ENCODE results near the gene ING5. TPM values are rescaled to one million over a fixed set of nuclear protein-coding genes. Genes with fewer than 3 reads are reported as not detected.

ING5 gene
- total RNA-seq, 2 experiments from 2014 or later: 37.7 to 41.3 TPM

DNA sequence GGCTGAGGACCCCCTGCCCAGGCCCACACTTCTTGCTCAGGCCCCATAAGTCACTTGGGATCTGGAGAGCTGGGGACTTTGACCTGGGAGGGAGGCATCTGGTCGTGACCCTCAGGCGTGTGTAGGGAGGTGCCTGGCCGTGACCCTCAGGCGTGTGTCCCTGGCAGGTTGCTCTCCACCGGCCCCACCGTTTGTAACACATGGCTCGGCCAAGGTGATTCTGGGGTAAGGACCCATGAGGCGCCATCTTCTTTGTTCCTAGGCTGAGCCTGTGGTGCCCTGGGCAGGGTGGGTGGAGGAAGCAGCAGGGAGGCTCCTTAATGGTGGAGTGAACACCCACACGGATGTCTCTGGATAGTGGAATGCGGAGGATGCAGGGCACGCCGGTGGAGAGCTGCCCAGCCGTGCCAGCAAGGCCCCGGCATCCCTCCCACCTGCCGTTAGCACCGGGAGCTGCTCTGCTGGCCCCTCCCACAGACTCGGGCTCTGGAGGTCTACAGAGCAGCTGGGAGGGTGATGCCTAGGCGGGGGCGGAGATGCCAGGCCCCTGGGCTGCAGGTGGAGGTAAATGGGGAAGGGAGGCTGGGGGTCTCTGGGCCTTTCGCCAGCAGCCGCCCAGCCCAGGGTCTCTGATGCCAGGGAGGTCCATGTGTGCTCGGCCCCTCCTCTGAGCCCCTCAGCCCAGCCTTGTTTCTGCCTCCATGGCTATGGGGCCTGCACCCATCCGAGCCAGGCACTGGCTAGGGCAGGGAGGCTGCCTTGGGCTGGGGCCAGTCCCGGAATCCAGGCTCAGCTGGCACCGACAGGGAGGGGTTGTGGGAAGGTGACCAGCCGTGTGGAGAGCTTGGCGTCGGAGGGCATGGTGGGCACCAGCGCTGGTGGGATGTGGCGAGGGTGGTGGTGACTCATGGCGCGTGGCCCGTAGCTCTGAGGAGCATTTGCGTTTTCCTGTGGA lies 73.7 kb downstream of the ING5 start:
- H3K4me1 Mint-ChIP-seq (ENCODE audit: low read depth): peaks cover 12% of the 10 kb centered on the region
- ATAC-seq: no peak
- H3K36me3 Mint-ChIP-seq (ENCODE audit: low read depth): no peaks in the 10 kb centered on the region
- H3K9me3 Mint-ChIP-seq: no peaks in the 10 kb centered on the region
- no peak for DNase-seq
- TF ChIP-seq, protein P1, sequence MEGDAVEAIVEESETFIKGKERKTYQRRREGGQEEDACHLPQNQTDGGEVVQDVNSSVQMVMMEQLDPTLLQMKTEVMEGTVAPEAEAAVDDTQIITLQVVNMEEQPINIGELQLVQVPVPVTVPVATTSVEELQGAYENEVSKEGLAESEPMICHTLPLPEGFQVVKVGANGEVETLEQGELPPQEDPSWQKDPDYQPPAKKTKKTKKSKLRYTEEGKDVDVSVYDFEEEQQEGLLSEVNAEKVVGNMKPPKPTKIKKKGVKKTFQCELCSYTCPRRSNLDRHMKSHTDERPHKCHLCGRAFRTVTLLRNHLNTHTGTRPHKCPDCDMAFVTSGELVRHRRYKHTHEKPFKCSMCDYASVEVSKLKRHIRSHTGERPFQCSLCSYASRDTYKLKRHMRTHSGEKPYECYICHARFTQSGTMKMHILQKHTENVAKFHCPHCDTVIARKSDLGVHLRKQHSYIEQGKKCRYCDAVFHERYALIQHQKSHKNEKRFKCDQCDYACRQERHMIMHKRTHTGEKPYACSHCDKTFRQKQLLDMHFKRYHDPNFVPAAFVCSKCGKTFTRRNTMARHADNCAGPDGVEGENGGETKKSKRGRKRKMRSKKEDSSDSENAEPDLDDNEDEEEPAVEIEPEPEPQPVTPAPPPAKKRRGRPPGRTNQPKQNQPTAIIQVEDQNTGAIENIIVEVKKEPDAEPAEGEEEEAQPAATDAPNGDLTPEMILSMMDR (IDR thresholded peaks at IDR 0.05): no peak
- no peak overlapping the region for H3K4me3 Mint-ChIP-seq
- POLR2A ChIA-PET: interaction anchor here (1.3 to 1.4 kb wide), 3 partner anchors 11 to 21 kb away, joined by 3 read pairs; no protein-coding TSS in a partner anchor
- CTCF ChIA-PET: interaction anchor here (1.4 kb wide), 1 partner anchor 103 kb away, joined by 3 read pairs; no protein-coding TSS in a partner anchor
- intact Hi-C loops (cut with micrococcal nuclease): no loop called here
- H3K27me3 Mint-ChIP-seq: no peaks in the 10 kb centered on the region
- no peak overlapping the region for H3K27ac Mint-ChIP-seq

GRCh38 chr2:241776336-241777169 lies 74.7 kb downstream of the ING5 start, which contains the start of gene GAL3ST2:
Gene GAL3ST2, plus strand, starts transcription at chr2:241776822. Its CDS starts 134 bp downstream, at chr2:241776956.
- ChIA-PET POLR2A (interaction anchor here (1.4 kb wide), 1 partner anchor 12 kb away, joined by 3 read pairs; no protein-coding TSS in a partner anchor), CTCF (no interaction called here)
- peaks cover 1% of the 10 kb centered on the region for H3K27me3 Mint-ChIP-seq
- peaks cover 6% of the 10 kb centered on the region for H3K9me3 Mint-ChIP-seq
- H3K4me3 Mint-ChIP-seq: no peak within 1 kb of the TSS
- peaks cover 12% of the 10 kb centered on the region for H3K4me1 Mint-ChIP-seq (ENCODE audit: low read depth)
- no peaks in the 10 kb centered on the region for H3K36me3 Mint-ChIP-seq (ENCODE audit: low read depth)
- TF ChIP-seq, protein P1 (IDR thresholded peaks at IDR 0.05): no peak
- H3K27ac Mint-ChIP-seq: no peak within 1 kb of the TSS
- DNase-seq (no peak), ATAC-seq (no peak)
- intact Hi-C loops (cut with micrococcal nuclease): no loop called here

- H3K4me1 Mint-ChIP-seq (ENCODE audit: low read depth): peaks cover 7% of the 10 kb centered on the region
- H3K9me3 Mint-ChIP-seq: peaks cover 6% of the 10 kb centered on the region
- ATAC-seq: no peak
- DNase-seq: no peak
- no peak overlapping the region for H3K27ac Mint-ChIP-seq
- peaks cover 1% of the 10 kb centered on the region for H3K27me3 Mint-ChIP-seq
- H3K36me3 Mint-ChIP-seq (ENCODE audit: low read depth): no peaks in the 10 kb centered on the region
- CTCF ChIA-PET: no interaction called here
- TF ChIP-seq, protein P1 (IDR thresholded peaks at IDR 0.05): no peak
- H3K4me3 Mint-ChIP-seq: no peak overlapping the region
- intact Hi-C loops (cut with micrococcal nuclease): no loop called here
- POLR2A ChIA-PET: no interaction called here
Measured at GRCh38 chr2:241777170-241777685, 75.4 kb downstream of the ING5 start.

DNA sequence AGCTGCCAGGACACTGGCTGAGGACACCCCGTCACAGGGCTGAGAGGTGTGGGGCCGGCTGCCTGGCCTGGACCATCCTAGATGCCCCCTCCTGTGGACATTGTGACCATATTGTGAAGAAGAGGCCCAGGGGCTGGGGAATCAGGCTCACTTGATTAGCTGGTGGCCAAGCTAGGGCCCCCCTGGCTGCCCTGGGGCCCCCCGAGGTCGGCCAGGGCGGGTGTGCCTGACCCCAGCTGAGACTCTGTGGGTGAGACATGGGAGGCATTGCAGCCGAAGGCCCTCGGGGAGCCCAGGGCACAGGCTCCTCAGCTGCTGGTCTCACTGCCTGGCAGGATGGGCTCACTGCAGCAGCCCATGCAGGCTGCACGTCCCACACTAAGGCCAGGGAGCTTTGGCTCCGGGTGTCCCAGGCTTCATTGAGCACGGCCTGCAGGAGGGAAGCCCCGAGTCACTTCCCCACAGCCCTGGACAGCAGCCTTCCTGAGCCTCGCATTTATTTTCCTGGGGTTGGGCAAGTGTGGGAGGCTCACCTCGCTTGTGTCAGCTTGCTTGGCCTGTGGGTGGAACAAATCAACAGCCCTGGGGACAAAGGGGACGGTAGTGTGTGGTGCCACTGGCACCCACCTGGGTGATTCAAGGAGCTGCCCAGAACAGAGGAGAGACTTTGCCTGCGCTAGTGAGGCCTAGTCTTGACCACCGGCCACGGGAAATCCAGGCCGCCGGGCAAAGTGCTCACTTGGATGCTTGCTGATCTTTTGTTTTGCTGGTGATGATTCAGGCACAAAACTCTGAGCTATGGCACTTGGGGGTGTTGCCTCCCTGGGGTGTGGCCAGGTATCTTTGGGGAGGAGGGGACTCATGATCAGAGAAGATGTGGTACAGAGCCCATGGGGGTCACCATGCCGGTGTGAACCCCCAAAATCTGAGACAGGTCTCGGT lies 76.1 kb downstream of the ING5 start:
- intact Hi-C loops (cut with micrococcal nuclease): no loop called here
- no peak overlapping the region for H3K27ac Mint-ChIP-seq
- H3K4me3 Mint-ChIP-seq: no peak overlapping the region
- ATAC-seq (no peak), DNase-seq (no peak)
- ChIA-PET POLR2A (interaction anchor here (0.6 kb wide), 2 partner anchors 26 to 614 kb away, joined by 3 to 4 read pairs; no protein-coding TSS in a partner anchor), CTCF (no interaction called here)
- H3K4me1 Mint-ChIP-seq (ENCODE audit: low read depth): peaks cover 2% of the 10 kb centered on the region
- peaks cover 6% of the 10 kb centered on the region for H3K9me3 Mint-ChIP-seq
- TF ChIP-seq, protein P1 (IDR thresholded peaks at IDR 0.05): no peak
- H3K36me3 Mint-ChIP-seq (ENCODE audit: low read depth): no peaks in the 10 kb centered on the region
- H3K27me3 Mint-ChIP-seq: peaks cover 1% of the 10 kb centered on the region

Other genes with a start within 250 kb of the ING5 start
- 100 to 1,000 TPM; 103 to 104 TPM for gene STK25, start 193.5 kb upstream of the ING5 start, total RNA-seq
- under 1 TPM; 0.16 to 0.22 TPM for gene BOK, start 143.3 kb upstream of the ING5 start, total RNA-seq
- 10 to 100 TPM; 45.1 to 48.9 TPM for gene THAP4, start 64.9 kb upstream of the ING5 start, total RNA-seq
- 10 to 100 TPM; 90.7 to 94.6 TPM for gene ATG4B, start 64.3 kb upstream of the ING5 start, total RNA-seq
- gene DTYMK, start 15.2 kb upstream of the ING5 start, total RNA-seq: 10 to 100 TPM; 87.1 to 91.9 TPM
- 10 to 100 TPM; 39.4 to 42.6 TPM for gene D2HGDH, start 32.6 kb downstream of the ING5 start, total RNA-seq
- under 1 TPM; 0.89 to 0.95 TPM for gene GAL3ST2, start 74.8 kb downstream of the ING5 start, total RNA-seq
- under 1 TPM; 0.38 to 0.54 TPM for gene NEU4, start 107.2 kb downstream of the ING5 start, total RNA-seq
- 10 to 100 TPM; 19.4 to 20.3 TPM for gene PDCD1, start 156.9 kb downstream of the ING5 start, total RNA-seq
- under 1 TPM; 0.22 to 0.29 TPM for gene RTP5, start 167.7 kb downstream of the ING5 start, total RNA-seq

Measured in activated CD8-positive, alpha-beta T cell treated with anti-CD3 and anti-CD28 coated beads for 36 hours (primary cell).